Inflammatory macrophage (primary cell): ENCODE measurements around the gene SYNGR2.

Experiments used
- DNase-seq, 2 donors: peaks; one replicate each; pipeline ENCODE4 v3.0.0-alpha.2; 2020 to 2022

Gene SYNGR2

GRCh38 chr17:78171591-78172248 is 3.3 kb downstream of the SYNGR2 start:
- peak in 1 of 2 donors; percentile 51 for DNase-seq

DNA sequence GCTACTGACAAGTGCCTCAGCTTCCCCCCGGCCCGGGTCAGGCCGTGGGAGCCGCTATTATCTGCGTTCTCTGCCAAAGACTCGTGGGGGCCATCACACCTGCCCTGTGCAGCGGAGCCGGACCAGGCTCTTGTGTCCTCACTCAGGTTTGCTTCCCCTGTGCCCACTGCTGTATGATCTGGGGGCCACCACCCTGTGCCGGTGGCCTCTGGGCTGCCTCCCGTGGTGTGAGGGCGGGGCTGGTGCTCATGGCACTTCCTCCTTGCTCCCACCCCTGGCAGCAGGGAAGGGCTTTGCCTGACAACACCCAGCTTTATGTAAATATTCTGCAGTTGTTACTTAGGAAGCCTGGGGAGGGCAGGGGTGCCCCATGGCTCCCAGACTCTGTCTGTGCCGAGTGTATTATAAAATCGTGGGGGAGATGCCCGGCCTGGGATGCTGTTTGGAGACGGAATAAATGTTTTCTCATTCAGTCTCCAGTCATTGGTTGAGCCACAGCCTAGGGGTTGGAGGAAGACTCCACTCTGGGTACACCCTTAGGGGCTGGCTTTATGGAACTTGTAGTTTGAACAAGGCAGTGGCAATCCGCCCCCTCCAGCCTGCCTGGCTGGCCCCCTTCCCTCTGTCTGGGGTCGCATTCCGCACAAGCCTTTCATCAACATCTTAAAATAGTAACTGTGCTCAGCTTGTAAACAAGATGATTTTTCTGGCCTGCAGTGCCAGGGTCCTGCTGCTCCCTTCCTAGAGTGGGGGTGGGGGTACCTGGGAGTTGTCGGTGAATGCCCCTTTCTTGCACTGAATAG is 4.1 kb downstream of the SYNGR2 start:
- DNase-seq, result peak; percentile 63 to 79

- DNase-seq, result peak; percentile 34 to 53
These were observed 4.8 kb downstream of the SYNGR2 start for GRCh38 chr17:78173097-78173715.

DNA sequence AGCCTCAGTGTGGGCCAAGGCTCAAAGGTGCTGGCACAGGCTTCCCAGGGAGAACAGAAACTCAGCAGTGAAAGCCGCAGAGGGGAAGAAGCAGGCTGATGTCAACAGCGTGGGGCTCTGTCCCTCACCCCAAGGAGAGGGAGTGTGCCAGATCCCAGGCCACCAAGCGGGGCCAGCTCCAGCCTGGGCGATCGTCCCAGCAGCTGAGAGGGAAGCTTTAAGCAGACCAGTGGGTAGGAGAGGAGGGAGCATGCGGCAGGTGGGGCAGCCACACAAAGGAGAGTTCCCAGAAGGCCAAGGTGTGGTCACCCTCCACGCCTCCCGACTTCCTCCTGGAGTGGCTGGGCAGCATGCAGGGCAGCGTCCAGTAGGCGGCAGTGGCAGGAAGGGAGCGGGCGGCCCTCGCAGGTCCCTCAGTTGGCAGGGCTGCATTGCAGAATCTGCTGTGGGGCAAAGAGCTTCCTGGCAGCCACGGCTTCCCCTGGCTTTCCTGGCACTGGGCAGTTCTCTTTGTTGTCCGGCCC is 6.0 kb downstream of the SYNGR2 start:
- DNase-seq, result peak; percentile 86 to 88

DNA sequence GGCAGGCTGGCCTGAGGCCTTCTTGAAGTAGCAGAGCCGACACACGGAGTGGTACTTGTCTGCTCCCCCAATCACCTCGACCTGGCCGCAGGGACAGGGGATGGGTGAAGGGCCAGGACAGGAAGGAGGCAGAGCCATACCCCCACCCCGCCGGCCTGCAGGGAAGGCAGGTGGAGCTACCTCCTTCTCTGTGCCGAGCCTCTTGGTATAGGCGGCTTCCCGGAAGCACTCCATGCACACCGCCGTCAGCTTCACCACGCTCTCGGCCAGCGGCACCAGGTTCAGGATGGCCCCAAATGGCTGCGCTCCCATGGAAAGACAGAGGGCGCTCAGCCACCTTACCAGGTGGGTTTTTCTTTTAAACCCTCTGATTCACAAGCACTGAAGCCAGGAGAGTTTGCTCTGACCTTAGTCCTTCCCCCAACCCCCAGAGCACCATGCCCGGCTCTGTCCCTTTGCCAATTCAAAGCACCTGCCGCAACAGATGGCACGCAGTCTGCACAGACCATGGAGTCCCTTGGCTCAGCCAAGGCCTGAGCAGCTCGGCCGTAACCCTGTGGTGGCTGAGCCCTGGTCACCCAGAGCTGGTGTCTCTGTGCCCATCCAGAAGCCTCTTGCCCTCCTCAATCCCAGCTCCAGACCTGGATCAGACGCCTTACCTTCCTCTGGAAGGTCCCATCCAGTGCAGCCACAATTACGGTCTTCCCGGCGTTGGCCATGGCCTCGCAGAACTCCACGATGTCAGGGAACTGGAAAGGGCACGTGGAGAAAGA is 6.7 kb downstream of the SYNGR2 start:
- DNase-seq, result no peak

GRCh38 chr17:78175643-78175981 is 7.2 kb downstream of the SYNGR2 start:
- DNase-seq, result no peak

GRCh38 chr17:78176548-78177025 is 8.2 kb downstream of the SYNGR2 start:
- peak; percentile 68 to 79 for DNase-seq

- DNase-seq, result peak; percentile 51 to 77
These were observed 11.0 kb downstream of the SYNGR2 start for GRCh38 chr17:78179372-78179771.

DNA sequence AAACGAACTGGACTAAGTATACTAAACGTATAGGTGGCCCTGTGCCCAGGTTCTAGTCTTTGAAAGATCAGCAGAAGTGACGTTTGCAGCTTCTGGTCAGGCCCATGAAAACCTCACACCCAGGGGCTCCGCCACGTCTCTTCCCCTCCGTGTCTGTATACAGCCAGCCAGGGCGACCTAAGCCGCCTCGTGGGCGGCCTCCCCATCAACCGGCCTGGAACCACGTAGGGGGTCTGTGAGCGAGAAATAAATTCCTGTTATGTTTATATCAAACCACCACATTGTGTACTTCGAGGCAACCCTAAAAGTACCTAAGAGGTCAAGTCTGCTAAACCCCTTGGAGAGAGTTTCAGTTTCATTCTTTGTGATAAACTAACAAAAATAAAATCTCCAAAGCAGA is 11.7 kb downstream of the SYNGR2 start:
- no peak for DNase-seq

DNA sequence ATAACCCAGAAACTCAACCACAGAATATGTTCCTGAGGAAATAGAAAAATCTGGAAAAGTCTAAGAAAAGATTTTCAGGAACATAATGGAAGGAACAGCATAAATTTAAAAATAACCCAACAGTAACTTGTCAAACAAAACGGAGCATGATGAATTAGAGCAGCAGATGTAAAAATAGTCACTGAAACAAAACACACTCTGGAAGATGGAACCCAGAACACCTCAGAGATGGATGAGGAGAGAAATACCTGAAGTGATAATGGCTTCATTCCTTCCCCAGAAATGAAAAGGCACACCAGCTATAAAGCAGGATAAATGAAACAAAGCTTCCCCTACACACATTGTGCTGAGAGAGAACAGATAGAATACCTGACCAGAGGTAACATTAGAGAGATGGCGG is 12.1 kb downstream of the SYNGR2 start:
- DNase-seq, result no peak

DNA sequence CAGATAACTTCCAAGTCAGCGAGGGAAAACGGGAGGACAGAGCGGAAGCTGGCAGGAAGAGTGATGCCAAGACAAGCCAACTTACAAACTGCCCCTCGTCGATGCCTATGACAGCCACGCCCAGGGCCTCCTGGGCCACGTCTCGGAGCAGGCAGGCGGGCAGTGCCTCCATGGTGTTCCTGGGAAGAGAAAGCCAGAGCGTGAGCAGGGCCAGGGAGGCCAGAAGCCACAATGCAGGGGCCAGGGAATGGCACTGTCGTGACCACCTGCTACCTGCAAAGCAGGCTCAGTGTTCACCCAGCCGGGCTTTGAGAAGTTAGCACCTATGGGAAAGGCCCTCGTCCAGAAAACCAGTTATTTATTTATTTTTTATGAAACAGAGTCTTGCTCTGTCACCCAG is 14.1 kb downstream of the SYNGR2 start:
- no peak for DNase-seq

DNA sequence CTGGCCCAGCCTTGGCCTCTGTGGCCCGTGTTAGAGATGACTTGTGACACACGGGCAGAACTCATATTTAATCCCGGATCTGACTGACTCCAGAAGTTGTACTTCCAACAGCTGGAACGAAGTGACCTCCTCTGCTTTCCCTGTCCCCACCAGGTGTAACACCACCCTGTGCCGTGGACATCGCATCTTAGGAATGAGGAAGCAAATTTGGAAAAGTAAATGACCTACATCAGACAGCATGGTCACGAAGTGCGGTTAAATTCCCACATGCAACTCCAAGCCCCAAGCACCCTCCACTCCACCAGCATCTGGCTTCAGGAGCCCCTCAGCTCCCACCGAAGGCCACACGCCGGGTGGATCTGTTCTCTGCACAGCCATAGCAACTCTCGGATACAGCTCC is 15.5 kb downstream of the SYNGR2 start:
- no peak for DNase-seq

DNA sequence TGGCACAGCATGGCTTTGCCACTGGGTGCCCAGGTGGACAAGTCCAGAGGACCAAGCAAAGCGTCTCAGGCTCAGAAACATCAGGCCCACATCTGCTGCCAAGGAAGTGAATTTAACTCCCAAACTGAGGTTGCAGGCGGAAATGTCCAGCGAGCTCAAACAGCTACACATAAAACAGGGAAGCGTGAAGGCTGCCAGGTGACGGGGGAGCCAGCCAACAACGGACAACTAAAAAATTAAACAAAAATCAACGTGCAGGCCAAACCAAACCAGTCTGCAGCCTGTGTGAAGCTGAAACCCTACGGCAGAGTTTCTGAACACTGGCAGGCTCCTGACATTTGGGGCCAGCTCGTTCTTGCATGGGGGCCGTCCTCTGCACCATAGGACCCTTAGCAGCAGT is 16.0 kb downstream of the SYNGR2 start:
- DNase-seq, result no peak

DNA sequence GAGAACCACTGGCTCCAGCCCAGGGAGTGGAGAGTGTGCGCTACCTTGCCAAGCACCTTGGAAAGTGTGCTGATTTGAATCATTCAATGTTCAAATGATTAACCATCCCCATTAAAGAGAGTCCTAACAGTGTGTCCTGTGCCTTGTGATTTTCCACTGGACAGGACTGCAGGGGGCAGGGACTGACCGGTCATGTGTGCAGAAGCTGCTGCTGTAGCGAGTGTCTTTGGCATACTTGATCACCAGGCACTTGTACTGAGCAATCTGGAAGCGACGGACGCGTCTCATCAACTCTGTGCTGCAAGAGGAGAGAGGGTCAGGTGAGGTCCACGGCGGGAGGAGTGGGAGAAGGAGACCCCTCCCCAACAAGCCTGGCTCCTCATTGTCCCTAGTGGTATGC is 16.5 kb downstream of the SYNGR2 start:
- DNase-seq, result no peak

- peak; percentile 72 to 74 for DNase-seq
These were observed 17.8 kb downstream of the SYNGR2 start for GRCh38 chr17:78185981-78186691.

GRCh38 chr17:78186692-78187595 is 18.6 kb downstream of the SYNGR2 start, which contains the start of the genes AFMID and TK1:
Gene AFMID, plus strand, starts transcription at chr17:78187362. Its CDS starts 9 bp downstream, at chr17:78187371.
Gene TK1, minus strand, starts transcription at chr17:78187052. Its CDS starts 58 bp downstream, at chr17:78186994.
- DNase-seq, result peak; percentile 99

DNA sequence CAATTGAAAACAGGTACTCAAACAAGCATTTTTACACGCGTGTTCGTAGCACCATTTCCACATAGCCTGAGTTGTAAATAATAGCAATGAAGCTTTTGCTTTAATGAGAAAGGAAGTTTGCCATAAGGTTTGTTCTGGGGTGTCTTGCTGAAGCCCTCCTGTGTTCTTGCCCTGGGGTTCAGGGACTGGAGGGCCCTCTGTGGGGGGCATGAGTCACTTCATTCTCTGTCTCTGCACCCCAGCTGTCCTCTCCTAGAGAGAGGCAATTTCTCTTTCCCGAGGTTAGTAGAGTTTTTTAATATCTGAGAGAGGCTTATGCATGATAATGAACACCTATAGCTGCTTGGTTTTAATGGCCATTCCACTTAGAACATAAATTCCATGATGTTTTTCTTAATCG is 28.3 kb downstream of the SYNGR2 start:
- DNase-seq, result no peak

DNA sequence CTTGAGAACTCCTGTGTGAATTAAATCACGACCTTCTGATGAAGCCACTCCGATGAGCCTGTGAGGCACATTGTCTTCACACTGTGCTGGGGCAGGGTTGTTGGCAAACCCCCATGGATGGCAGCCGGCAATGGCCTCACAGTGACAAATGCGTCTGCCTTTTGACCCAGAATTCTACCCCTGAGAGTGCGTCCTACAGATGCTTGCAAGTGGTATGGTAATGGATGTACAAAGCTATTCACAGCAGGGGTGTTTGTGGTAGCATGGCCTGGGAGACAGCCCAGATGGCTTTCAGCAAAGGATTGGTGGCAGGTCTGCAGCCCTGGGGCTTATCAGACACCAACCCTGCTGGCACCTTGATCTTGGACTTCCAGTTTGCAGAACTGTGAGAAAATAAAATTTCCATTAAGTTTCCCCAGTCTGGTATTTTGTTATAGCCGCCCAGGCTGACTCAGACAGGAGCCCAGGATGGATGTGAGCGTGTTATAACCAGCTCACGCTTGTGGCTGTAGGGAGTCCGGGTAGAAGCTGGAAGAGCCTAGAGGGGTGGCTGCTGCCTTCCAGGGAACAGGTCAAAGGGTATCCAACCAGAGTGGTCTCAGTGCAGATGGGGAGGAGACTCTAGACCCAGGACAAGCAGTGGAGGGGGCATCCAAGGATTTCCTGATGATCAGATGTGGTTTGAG is 28.9 kb downstream of the SYNGR2 start:
- no peak for DNase-seq

GRCh38 chr17:78200451-78200850 is 32.1 kb downstream of the SYNGR2 start:
- no peak for DNase-seq

- no peak for DNase-seq
These were observed 34.3 kb downstream of the SYNGR2 start for GRCh38 chr17:78202666-78203065.
